Esophagus squamous epithelium (tissue), 5 donors: ENCODE results near the gene TAPT1. TPM values are rescaled to one million over a fixed set of nuclear protein-coding genes. Genes with fewer than 3 reads are reported as not detected.

ENCODE experiments used
- DNase-seq: peaks from one replicate; lab custom pipeline; 2025; lab: John Stamatoyannopoulos, UW
- H3K27ac ChIP-seq, 4 donors: fragments of 200-600 bp; sonication (generic); one replicate each; pipeline ENCODE4 v1.5.1; 2016 to 2019; ENCODE audit warnings: mild to moderate bottlenecking in 1 of 4
- H3K27me3 ChIP-seq, 4 donors: fragments of 200-600 bp; sonication (generic); 1 replicate in 3 of 4; 2 replicates in 1 of 4; pipeline versions ENCODE4 v1.5.1 to v1.6.0; 2017 to 2021; ENCODE audit warnings: antibody characterized with exemption in 1 of 4
- H3K36me3 ChIP-seq, 3 donors: fragments of 200-600 bp; sonication (generic); one replicate each; pipeline ENCODE4 v1.5.1; 2016 to 2019
- H3K4me1 ChIP-seq, 3 donors: fragments of 200-600 bp; sonication (generic); one replicate each; pipeline ENCODE4 v1.5.1; 2017 to 2019
- H3K4me3 ChIP-seq, 4 donors: fragments of 200-600 bp; sonication (generic); 1 replicate in 3 of 4; 2 replicates in 1 of 4; pipeline ENCODE4 v1.5.1; 2016 to 2019; ENCODE audit warnings: mild to moderate bottlenecking in 2 of 4, moderate library complexity in 1 of 4
- H3K9me3 ChIP-seq, 3 donors: fragments of 200-600 bp; sonication (generic); one replicate each; pipeline ENCODE4 v1.5.1; 2016 to 2019
- CTCF ChIP-seq, 6 experiments: fragments of 450-650 bp in 4 of 6; fragments of 200-600 bp in 2 of 6; sonication (generic) in 2 of 6; IDR thresholded peaks; one replicate each; pipeline ENCODE4 v1.5.1; 2016 to 2019; ENCODE audit warnings: antibody characterized with exemption in 6 of 6, mild to moderate bottlenecking in 4 of 6, moderate library complexity in 4 of 6
- POLR2A ChIP-seq, 4 donors: fragments of 450-650 bp; IDR thresholded peaks; one replicate each; pipeline ENCODE4 v1.6.1; 2017; ENCODE audit warnings: antibody characterized with exemption in 4 of 4, mild to moderate bottlenecking in 4 of 4, moderate library complexity in 3 of 4
- WGBS, 2 donors: methylation state at CpG; one replicate each; pipeline ENCODE4 v1.1.5; 2018; 5-methylcytosine and 5-hydroxymethylcytosine counted together
- intact Hi-C: fragments of 100-400 bp; cut with DNase I; formaldehyde crosslinking; loops from one replicate; pipeline ENCODE4 v1.15.0; 2022
- total RNA-seq, 4 donors: library from RNA; depleted of rRNA; stranded (reverse); fragments of >200 nt; gene quantifications; one replicate each; pipeline ENCODE4 v1.1.0, GENCODE V29; 2016
- donor health status: DM: yes; HTN: yes; CAD: no.

Gene TAPT1
- total RNA-seq, 4 donors from 2014 or later = 9.4 to 23.8 (median 16.9) TPM

- no peak for DNase-seq
- 70 to 75% methylated on average over 4 of the region's 4 CpGs for WGBS, 2 donors
- intact Hi-C loops = no loop called here
- Histone ChIP-seq H3K27me3 (no peaks in the 10 kb centered on the region), H3K27ac (no peak overlapping the region), H3K36me3 (peaks cover 0 to 6% (median 0%) of the 10 kb centered on the region in 3 donors), H3K9me3 (no peaks in the 10 kb centered on the region), H3K4me1 (no peaks in the 10 kb centered on the region), H3K4me3 (no peak overlapping the region)
- no peak for TF ChIP-seq CTCF (IDR thresholded peaks at IDR 0.05)
- no peak for TF ChIP-seq POLR2A (IDR thresholded peaks at IDR 0.05)
These were observed 35.9 kb upstream of the TAPT1 start for GRCh38 chr4:16262188-16262587.

- WGBS, 2 donors = 86 to 93% methylated on average over 5 of the region's 5 CpGs
- Histone ChIP-seq H3K9me3 (no peaks in the 10 kb centered on the region), H3K4me3 (no peak overlapping the region), H3K36me3 (peaks cover 0 to 13% (median 0%) of the 10 kb centered on the region in 3 donors), H3K4me1 (no peaks in the 10 kb centered on the region), H3K27me3 (no peaks in the 10 kb centered on the region), H3K27ac (no peak overlapping the region)
- intact Hi-C loops = no loop called here
- TF ChIP-seq CTCF (IDR thresholded peaks at IDR 0.05) = no peak
- no peak for TF ChIP-seq POLR2A (IDR thresholded peaks at IDR 0.05)
- no peak for DNase-seq
These were observed 35.1 kb upstream of the TAPT1 start for GRCh38 chr4:16261313-16261878.

DNA sequence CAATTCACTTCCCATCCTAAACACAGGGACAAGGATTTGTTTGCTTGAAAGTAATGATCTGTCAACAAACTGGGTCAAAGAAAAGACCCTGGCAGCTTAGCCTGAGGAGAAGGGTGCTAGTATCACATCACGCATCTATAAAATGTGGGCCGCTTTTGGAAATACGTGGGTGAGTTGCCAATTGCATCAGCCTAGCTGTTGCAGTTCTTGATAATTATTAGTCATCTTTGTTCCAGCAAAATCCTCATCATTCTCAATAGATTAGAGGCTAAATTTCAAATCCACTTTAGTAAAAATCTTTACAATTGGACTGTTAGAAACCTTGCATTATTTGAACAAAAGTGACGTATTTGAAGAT lies 33.6 kb upstream of the TAPT1 start:
- intact Hi-C loops = no loop called here
- no peak overlapping the region for H3K4me3 ChIP-seq
- no peaks in the 10 kb centered on the region for H3K9me3 ChIP-seq
- no peaks in the 10 kb centered on the region for H3K4me1 ChIP-seq
- TF ChIP-seq CTCF (IDR thresholded peaks at IDR 0.05) (no peak), POLR2A (IDR thresholded peaks at IDR 0.05) (no peak)
- H3K27me3 ChIP-seq = no peaks in the 10 kb centered on the region
- DNase-seq = no peak
- 87 to 89% methylated on average over 4 of the region's 4 CpGs for WGBS, 2 donors
- H3K27ac ChIP-seq = no peak overlapping the region
- peaks cover 0 to 23% (median 0%) of the 10 kb centered on the region in 3 donors for H3K36me3 ChIP-seq

GRCh38 chr4:16259241-16259888 lies 33.1 kb upstream of the TAPT1 start:
- intact Hi-C loops = no loop called here
- Histone ChIP-seq H3K36me3 (peaks cover 0 to 23% (median 0%) of the 10 kb centered on the region in 3 donors), H3K27ac (no peak overlapping the region), H3K4me3 (no peak overlapping the region), H3K4me1 (no peaks in the 10 kb centered on the region), H3K27me3 (no peaks in the 10 kb centered on the region), H3K9me3 (no peaks in the 10 kb centered on the region)
- WGBS, 2 donors = 79 to 80% methylated on average over 1 of the region's 1 CpG
- no peak for TF ChIP-seq CTCF (IDR thresholded peaks at IDR 0.05)
- no peak for TF ChIP-seq POLR2A (IDR thresholded peaks at IDR 0.05)
- no peak for DNase-seq

- no peak for DNase-seq
- Histone ChIP-seq H3K4me1 (peaks cover 0 to 12% (median 0%) of the 10 kb centered on the region in 3 donors), H3K36me3 (peaks cover 0 to 30% (median 0%) of the 10 kb centered on the region in 3 donors), H3K9me3 (no peaks in the 10 kb centered on the region), H3K27ac (no peak overlapping the region), H3K4me3 (no peak overlapping the region), H3K27me3 (no peaks in the 10 kb centered on the region)
- intact Hi-C loops = no loop called here
- TF ChIP-seq CTCF (IDR thresholded peaks at IDR 0.05) (no peak), POLR2A (IDR thresholded peaks at IDR 0.05) (no peak)
- 92 to 95% methylated on average over 2 of the region's 2 CpGs for WGBS, 2 donors
These were observed 31.3 kb upstream of the TAPT1 start for GRCh38 chr4:16257611-16258010.
